Left hindlimb (tissue), 1 donor: ENCODE results near the gene SHROOM3.
"Not testable (repeated sequence)": the region's sequence is repeated elsewhere in the genome, so short reads cannot be mapped to it uniquely, and the experiment has no call there.

Experiments used
- DNase-seq: peaks from one replicate; pipeline ENCODE4 v3.0.0-alpha.2; 2018

Gene SHROOM3

GRCh38 chr4:76597423-76597979, 162.5 kb downstream of the SHROOM3 start:
- DNase-seq = no peak

- no peak for DNase-seq
Measured at GRCh38 chr4:76600447-76600846, 165.4 kb downstream of the SHROOM3 start.

GRCh38 chr4:76601791-76602190, 166.8 kb downstream of the SHROOM3 start:
- no peak for DNase-seq

- no peak for DNase-seq
Measured at GRCh38 chr4:76605099-76605563, 170.1 kb downstream of the SHROOM3 start.

GRCh38 chr4:76606645-76607265, 171.7 kb downstream of the SHROOM3 start:
- no peak for DNase-seq

GRCh38 chr4:76607266-76607799, 172.3 kb downstream of the SHROOM3 start:
- no peak for DNase-seq

- no peak for DNase-seq
Measured at GRCh38 chr4:76607846-76608245, 172.8 kb downstream of the SHROOM3 start.

- not testable (repeated sequence) for DNase-seq
Measured at GRCh38 chr4:76608549-76608948, 173.5 kb downstream of the SHROOM3 start.

- DNase-seq = no peak
Measured at GRCh38 chr4:76610751-76611547, 175.9 kb downstream of the SHROOM3 start.

GRCh38 chr4:76611616-76612207, 176.7 kb downstream of the SHROOM3 start:
- DNase-seq = no peak

GRCh38 chr4:76614589-76614988, 179.6 kb downstream of the SHROOM3 start:
- DNase-seq = no peak

GRCh38 chr4:76615999-76616398, 181.0 kb downstream of the SHROOM3 start:
- no peak for DNase-seq

GRCh38 chr4:76616526-76616925, 181.5 kb downstream of the SHROOM3 start:
- no peak for DNase-seq

- DNase-seq = no peak
Measured at GRCh38 chr4:76620723-76621468, 185.9 kb downstream of the SHROOM3 start.

- DNase-seq = no peak
Measured at GRCh38 chr4:76622126-76622525, 187.1 kb downstream of the SHROOM3 start.

- DNase-seq = no peak
Measured at GRCh38 chr4:76622717-76623116, 187.7 kb downstream of the SHROOM3 start.

GRCh38 chr4:76623217-76624045, 188.4 kb downstream of the SHROOM3 start:
- DNase-seq = no peak

GRCh38 chr4:76624241-76624681, 189.2 kb downstream of the SHROOM3 start:
- peak; percentile 82 for DNase-seq

GRCh38 chr4:76624931-76625715, 190.1 kb downstream of the SHROOM3 start:
- DNase-seq = no peak

GRCh38 chr4:76626686-76627465, 191.8 kb downstream of the SHROOM3 start:
- DNase-seq = no peak
